Ishikawa (cell line): ENCODE data around the gene CFL2.

Experiments
- CEBPB ChIP-seq: IDR thresholded peaks from 2 replicates; pipeline ENCODE4 v1.6.1; 2012
- CREB1 ChIP-seq: IDR thresholded peaks from 2 replicates; pipeline ENCODE4 v1.6.1; 2012; ENCODE audit warnings: low read depth
- EP300 ChIP-seq: IDR thresholded peaks from 2 replicates; pipeline ENCODE4 v1.6.1; 2012; ENCODE audit warnings: borderline replicate concordance
- NFIC ChIP-seq: IDR thresholded peaks from 2 replicates; pipeline ENCODE4 v1.6.1; 2012
- RAD21 ChIP-seq: IDR thresholded peaks from 2 replicates; pipeline ENCODE4 v1.6.1; 2012; ENCODE audit warnings: low read depth
- REST ChIP-seq: IDR thresholded peaks from 2 replicates; pipeline ENCODE4 v1.6.1; 2012; ENCODE audit warnings: low read depth, mild to moderate bottlenecking
- TAF1 ChIP-seq: IDR thresholded peaks from 2 replicates; pipeline ENCODE4 v1.6.1; 2012; ENCODE audit warnings: low read depth, mild to moderate bottlenecking
- TEAD4 ChIP-seq: IDR thresholded peaks from 2 replicates; pipeline ENCODE4 v1.6.1; 2012
- USF1 ChIP-seq: IDR thresholded peaks from 2 replicates; pipeline ENCODE4 v1.6.1; 2012
- YY1 ChIP-seq: IDR thresholded peaks from 2 replicates; pipeline ENCODE4 v1.6.1; 2012; ENCODE audit warnings: low read depth
- ZBTB7A ChIP-seq: IDR thresholded peaks from 2 replicates; pipeline ENCODE4 v1.6.1; 2012; ENCODE audit warnings: low read depth

- TF ChIP-seq CREB1, result no peak
- TF ChIP-seq EP300, result no peak
- no peak for TF ChIP-seq CEBPB
- TF ChIP-seq TAF1, result no peak
- TF ChIP-seq YY1, result no peak
- TF ChIP-seq RAD21, result no peak
- no peak for TF ChIP-seq REST
- no peak for TF ChIP-seq USF1
- no peak for TF ChIP-seq ZBTB7A
- no peak for TF ChIP-seq NFIC
- no peak for TF ChIP-seq TEAD4
Observed at GRCh38 chr14:34685819-34686428, 28.5 kb downstream of the CFL2 start.
